Measurements from ENCODE around the gene ARSI. TPM values are rescaled to one million over a fixed set of nuclear protein-coding genes. Genes with fewer than 3 reads are reported as not detected.

Gene ARSI
- total RNA-seq, 4 donors from 2014 or later, result 2.7 to 5.4 (median 3.9) TPM

DNA sequence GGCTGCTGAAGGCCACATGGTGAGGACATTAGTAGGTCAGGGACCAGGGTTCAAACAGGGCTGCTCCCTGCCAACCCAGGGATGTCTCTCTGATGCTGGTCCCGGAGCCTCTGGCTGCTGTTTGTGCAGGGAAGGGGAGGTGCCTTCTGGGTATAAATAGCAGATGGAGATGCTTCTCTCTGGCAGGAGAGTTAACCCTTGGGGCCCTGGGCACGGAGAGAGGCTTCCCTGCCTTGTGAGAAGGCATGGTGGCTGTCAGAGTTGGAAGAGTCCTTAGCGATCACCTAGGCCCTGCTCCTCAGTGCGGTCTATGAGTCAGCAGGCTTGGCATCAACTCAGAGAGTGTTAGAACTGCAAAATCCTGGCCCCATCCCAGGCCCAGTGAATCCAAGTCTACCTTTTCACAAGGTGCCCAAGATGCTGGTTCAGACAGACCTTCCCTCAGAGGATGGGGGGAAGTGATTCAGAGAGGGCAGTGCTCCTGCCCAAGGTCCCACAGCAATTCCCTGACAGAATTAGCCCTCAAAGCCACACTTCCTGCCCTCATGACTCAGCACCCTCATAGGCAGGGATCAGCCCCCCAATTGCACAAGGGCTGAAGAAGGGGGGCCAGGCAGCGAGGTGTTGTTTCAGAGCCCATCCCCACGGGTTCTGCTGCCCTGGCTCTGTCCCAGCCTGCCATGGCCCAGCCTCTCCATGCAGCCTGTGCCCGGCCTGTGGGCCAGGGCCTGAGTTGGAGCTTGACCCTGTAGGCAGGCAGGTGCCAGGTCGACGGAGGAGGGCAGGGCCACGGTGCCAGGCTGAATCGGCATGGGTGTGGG, 38.7 kb downstream of the ARSI start:
- no peak overlapping the region for H3K27ac ChIP-seq
- WGBS, result 37% methylated on average over 10 of the region's 11 CpGs
- DNase-seq (ENCODE audit: low spot score in 2 of 2), result no peak
- H3K27me3 ChIP-seq, result no peaks in the 10 kb centered on the region
- H3K36me3 ChIP-seq, result no peaks in the 10 kb centered on the region
- no peaks in the 10 kb centered on the region for H3K9me3 ChIP-seq
- no peak overlapping the region for H3K4me3 ChIP-seq
- no peaks in the 10 kb centered on the region for H3K4me1 ChIP-seq
- TF ChIP-seq POLR2A (IDR thresholded peaks at IDR 0.05), result no peak
- TF ChIP-seq, protein P1, sequence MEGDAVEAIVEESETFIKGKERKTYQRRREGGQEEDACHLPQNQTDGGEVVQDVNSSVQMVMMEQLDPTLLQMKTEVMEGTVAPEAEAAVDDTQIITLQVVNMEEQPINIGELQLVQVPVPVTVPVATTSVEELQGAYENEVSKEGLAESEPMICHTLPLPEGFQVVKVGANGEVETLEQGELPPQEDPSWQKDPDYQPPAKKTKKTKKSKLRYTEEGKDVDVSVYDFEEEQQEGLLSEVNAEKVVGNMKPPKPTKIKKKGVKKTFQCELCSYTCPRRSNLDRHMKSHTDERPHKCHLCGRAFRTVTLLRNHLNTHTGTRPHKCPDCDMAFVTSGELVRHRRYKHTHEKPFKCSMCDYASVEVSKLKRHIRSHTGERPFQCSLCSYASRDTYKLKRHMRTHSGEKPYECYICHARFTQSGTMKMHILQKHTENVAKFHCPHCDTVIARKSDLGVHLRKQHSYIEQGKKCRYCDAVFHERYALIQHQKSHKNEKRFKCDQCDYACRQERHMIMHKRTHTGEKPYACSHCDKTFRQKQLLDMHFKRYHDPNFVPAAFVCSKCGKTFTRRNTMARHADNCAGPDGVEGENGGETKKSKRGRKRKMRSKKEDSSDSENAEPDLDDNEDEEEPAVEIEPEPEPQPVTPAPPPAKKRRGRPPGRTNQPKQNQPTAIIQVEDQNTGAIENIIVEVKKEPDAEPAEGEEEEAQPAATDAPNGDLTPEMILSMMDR (IDR thresholded peaks at IDR 0.05), result no peak
- TF ChIP-seq EP300 (IDR thresholded peaks at IDR 0.05), result no peak
- TF ChIP-seq POLR2AphosphoS5 (IDR thresholded peaks at IDR 0.05), result no peak

DNA sequence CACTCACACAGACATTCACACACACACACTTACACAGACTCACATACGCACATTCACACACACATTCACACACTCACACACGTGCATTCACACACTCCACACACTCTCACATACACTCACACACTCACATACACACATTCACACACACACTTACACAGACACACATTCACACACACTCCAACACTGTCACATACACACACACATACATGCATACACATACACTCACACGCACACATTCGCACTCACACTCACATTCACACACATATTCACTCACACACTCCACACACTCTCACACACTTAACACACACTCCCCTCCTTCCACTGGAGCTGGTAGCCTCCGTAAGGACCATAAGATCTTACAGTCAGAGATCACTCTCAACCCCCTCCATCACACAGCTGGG, 39.3 kb downstream of the ARSI start:
- Histone ChIP-seq H3K4me1 (no peaks in the 10 kb centered on the region), H3K27ac (no peak overlapping the region), H3K27me3 (no peaks in the 10 kb centered on the region), H3K9me3 (no peaks in the 10 kb centered on the region), H3K36me3 (no peaks in the 10 kb centered on the region), H3K4me3 (no peak overlapping the region)
- no peak for DNase-seq (ENCODE audit: low spot score in 2 of 2)
- WGBS, result 74% methylated on average over 5 of the region's 5 CpGs
- no peak for TF ChIP-seq EP300 (IDR thresholded peaks at IDR 0.05)
- no peak for TF ChIP-seq POLR2A (IDR thresholded peaks at IDR 0.05)
- TF ChIP-seq, protein P1 (IDR thresholded peaks at IDR 0.05), result no peak
- no peak for TF ChIP-seq POLR2AphosphoS5 (IDR thresholded peaks at IDR 0.05)

DNA sequence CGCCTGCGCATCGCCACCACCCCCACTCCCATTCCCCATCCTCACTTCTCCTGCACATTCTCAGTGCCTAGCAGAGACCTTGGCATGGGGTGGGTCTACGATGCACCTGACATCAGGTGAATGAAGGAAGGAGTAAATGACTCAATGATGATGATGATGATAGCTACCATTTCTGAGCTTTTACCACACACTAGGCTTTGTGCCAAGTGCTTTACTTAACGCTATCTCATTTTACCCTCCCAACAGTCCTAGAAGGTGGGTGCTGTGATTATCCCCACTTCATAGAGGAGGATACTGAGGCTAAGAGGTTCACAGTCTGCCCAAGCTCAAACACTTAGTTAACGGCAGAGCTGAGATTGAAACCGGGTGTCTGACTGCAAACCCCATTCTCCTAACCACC, 40.2 kb downstream of the ARSI start:
- 82% methylated on average over 7 of the region's 7 CpGs for WGBS

DNA sequence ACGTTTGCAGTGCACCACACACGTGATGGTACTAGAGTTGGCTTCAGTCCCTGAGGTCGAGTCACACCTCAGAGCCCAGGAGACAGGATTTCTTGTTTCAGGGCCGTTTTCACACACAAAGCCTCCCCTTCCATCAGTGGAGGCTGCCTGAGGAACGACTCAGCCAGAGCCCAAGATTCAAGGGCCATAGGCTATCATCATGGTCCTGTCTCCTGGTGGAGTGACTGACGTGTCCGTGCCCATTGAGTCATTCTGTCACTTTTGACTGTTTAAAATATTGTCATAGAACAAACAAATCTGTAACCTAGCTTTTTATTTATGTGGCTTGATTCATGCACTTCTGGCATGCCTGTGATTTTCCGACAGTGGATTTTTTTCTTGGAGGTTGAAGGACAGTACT, 41.5 kb downstream of the ARSI start:
- no peak for DNase-seq (ENCODE audit: low spot score in 2 of 2)
- Histone ChIP-seq H3K9me3 (no peaks in the 10 kb centered on the region), H3K4me1 (no peaks in the 10 kb centered on the region), H3K27me3 (no peaks in the 10 kb centered on the region), H3K27ac (no peak overlapping the region), H3K4me3 (no peak overlapping the region), H3K36me3 (no peaks in the 10 kb centered on the region)
- TF ChIP-seq EP300 (IDR thresholded peaks at IDR 0.05) (no peak), POLR2A (IDR thresholded peaks at IDR 0.05) (no peak), POLR2AphosphoS5 (IDR thresholded peaks at IDR 0.05) (no peak)
- TF ChIP-seq, protein P1 (IDR thresholded peaks at IDR 0.05), result no peak
- WGBS, result 60% methylated on average over 8 of the region's 8 CpGs

More for the DNA sequence above, 40.2 kb downstream of the ARSI start:
- Histone ChIP-seq H3K4me1 (no peaks in the 10 kb centered on the region), H3K36me3 (no peaks in the 10 kb centered on the region), H3K27ac (no peak overlapping the region), H3K9me3 (no peaks in the 10 kb centered on the region), H3K27me3 (no peaks in the 10 kb centered on the region), H3K4me3 (no peak overlapping the region)
- TF ChIP-seq POLR2A (IDR thresholded peaks at IDR 0.05), result no peak
- TF ChIP-seq POLR2AphosphoS5 (IDR thresholded peaks at IDR 0.05), result no peak
- DNase-seq (ENCODE audit: low spot score in 2 of 2), result no peak

DNA sequence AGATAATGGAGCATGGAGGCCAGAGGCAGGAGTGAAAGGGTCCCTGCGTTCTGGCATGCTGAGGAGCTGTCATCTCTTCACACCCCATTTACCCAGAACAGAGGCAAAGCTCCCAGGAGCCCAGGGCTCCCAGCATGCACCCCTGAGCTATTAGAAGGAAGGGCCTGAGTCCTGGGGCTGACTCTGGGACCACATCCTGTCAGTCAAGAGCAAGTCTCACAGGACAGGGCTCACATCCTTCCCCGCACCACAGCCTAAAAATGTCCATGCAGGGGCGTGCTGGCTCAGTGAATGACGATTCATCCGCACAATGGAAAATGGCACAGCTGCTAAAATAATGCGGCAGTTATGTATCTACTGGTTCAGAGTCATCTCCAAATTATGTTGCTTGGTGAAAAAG, 44.6 kb downstream of the ARSI start:
- Histone ChIP-seq H3K27ac (no peak overlapping the region), H3K4me3 (no peak overlapping the region), H3K27me3 (no peaks in the 10 kb centered on the region), H3K4me1 (no peaks in the 10 kb centered on the region), H3K9me3 (no peaks in the 10 kb centered on the region), H3K36me3 (no peaks in the 10 kb centered on the region)
- DNase-seq (ENCODE audit: low spot score in 2 of 2), result no peak
- 79% methylated on average over 6 of the region's 6 CpGs for WGBS
- TF ChIP-seq POLR2A (IDR thresholded peaks at IDR 0.05) (no peak), EP300 (IDR thresholded peaks at IDR 0.05) (no peak), POLR2AphosphoS5 (IDR thresholded peaks at IDR 0.05) (no peak)
- TF ChIP-seq, protein P1 (IDR thresholded peaks at IDR 0.05), result no peak
